C4-2B (cell line): ENCODE measurements around the gene BMPR2.
"Not testable (repeated sequence)": the region's sequence is repeated elsewhere in the genome, so short reads cannot be mapped to it uniquely, and the experiment has no call there.

ENCODE experiments used
- CTCF ChIP-seq: fragments of 450-650 bp; conservative IDR thresholded peaks from 2 replicates; pipeline ENCODE4 v1.5.1; 2017; ENCODE audit warnings: mild to moderate bottlenecking
- ZFX ChIP-seq: fragments of 450-650 bp; IDR thresholded peaks from 2 replicates; pipeline ENCODE4 v1.6.1; 2017

GRCh38 chr2:202374383-202374782 lies 1.7 kb upstream of the BMPR2 start:
- TF ChIP-seq CTCF, ZFX: not testable (repeated sequence)
